Measurements from ENCODE around the gene GPS1.

GRCh38 chr17:82036634-82037091 is 15.0 kb upstream of the GPS1 start:
- TF ChIP-seq CTCF (IDR thresholded peaks at IDR 0.05) (no peak), POLR2A (IDR thresholded peaks at IDR 0.05) (no peak)

Measured in esophagus squamous epithelium (tissue), 4 donors.